ENCODE results near the gene OOEP.

The OOEP gene

DNA sequence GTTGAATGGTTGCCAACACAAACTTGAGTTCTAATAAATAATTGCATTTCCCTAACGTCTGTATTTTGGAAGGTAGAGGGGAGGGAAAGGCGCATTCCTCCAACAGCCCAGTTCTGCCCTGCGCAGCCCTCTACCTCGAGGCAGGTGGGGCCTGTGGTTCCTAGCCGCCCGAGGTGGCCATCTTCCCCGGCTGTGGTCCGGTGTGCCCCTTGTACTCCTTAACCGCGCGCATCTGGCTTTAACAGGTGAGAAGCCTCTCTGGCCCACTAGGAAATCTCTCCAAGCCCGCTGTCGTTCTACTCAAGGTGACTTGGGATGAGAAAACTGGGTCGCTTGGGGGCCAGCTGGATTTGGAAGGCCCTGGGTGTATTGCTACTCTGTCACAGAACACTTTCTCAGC is 5.6 kb downstream of the OOEP start:
- DNase-seq, result no peak

GRCh38 chr6:73363537-73363875 is 6.2 kb downstream of the OOEP start:
- no peak for DNase-seq

GRCh38 chr6:73362869-73363536 is 6.7 kb downstream of the OOEP start:
- DNase-seq, result no peak

DNA sequence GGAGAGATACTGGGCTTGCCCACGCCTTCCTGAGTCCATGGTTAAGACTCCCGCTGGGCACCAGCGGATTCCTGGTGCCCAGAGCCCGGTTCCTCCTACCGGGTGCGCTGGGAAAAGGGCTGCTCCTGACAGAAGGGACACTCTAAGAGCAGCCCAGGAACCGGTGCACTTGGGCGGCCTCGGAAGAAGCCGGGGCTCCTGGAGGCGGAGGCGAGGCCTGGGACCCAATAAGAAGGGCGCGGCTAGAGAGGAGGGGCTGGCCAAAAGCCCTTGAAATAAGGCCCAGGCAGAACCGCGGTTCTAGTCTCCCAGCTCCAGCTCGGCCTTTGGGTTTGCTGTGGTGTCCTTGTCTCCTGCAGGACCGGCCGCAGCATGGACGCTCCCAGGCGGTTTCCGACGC is 7.3 kb downstream of the OOEP start, which contains the start of gene KHDC3L:
KHDC3L (plus strand) TSS at position 301 of the 400 bp plus-strand sequence; CDS start at position 373, 72 bp downstream.
- DNase-seq, result no peak

GRCh38 chr6:73353636-73354593 is 15.8 kb downstream of the OOEP start, which contains the start of gene DPPA5:
DPPA5 (minus strand) TSS chr6:73354276; CDS start chr6:73354225, 51 bp downstream.
- DNase-seq, result no peak

DNA sequence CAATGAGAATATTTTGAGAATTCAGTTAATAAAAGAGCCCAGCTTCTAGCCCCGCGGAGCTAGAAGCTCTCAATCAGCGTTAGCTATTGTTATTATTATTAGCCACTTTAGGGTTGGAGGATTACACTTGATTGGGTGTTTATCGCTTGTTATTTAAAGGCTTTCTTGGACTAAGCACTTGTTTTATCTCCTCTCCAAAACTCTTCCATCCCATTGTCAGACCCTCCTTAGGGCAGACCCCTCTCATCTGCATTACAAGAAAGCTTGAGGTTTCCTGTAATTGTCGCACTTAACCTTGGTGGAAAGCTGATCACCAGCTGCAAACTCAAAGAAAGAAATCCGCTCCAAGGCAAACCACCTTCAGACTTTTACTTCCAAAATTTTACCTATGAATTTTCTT is 20.4 kb downstream of the OOEP start:
- DNase-seq, result no peak

DNA sequence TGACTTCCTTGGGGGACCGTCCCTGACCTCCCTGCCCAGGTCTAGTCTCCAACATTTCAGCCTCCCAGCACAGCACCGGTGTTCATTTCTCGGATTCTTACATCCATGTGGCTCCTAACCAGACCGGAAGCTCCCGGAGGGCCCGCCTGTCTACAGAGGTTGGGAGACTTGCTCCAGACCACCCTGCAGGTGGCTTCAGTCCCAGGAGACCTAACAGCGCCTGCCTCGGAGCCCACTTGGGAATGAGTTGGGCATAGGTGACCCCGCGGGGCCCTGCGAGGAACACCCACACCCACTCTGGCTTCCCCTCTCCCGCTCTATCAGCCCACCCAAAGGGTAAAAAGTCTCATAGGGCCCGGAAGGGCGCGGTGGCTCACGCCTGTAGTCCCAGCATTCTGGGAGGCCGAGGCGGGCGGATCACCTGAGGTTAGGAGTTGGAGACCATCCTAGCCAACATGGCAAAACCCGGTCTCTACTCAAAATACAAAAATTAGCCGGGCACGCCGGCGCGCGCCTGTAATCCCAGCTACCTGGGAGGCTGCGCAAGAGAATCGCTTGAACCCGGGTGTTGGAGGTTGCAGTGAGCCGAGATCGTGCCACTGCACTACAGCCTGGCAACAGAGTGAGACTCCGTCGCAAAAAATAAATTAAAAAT is 21.0 kb downstream of the OOEP start:
- no peak for DNase-seq

- DNase-seq, result no peak
These were observed 26.5 kb downstream of the OOEP start for GRCh38 chr6:73343164-73343563.

GRCh38 chr6:73342174-73342573 is 27.5 kb downstream of the OOEP start:
- no peak for DNase-seq

DNA sequence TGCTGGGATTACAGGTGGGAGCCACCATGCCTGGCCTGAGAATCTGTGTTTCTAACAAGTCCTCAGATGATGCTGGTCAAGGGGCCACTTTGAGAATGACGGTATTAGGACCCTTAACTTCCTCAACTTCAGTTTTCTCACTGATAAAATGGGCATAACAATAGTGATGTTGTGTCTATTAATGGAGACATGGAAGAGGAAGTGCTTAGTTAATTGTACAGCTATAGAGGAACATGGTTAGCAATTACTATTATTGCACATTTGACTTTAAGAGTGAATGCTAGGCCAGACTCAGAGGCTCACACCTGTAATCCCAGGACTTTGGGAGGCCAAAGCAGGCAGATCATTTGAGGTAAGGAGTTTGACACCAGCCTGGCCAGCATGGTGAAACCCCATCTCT is 28.4 kb downstream of the OOEP start:
- DNase-seq, result no peak

- DNase-seq, result peak; percentile 83
These were observed 29.6 kb downstream of the OOEP start for GRCh38 chr6:73340048-73340447.

GRCh38 chr6:73339340-73339739 is 30.4 kb downstream of the OOEP start:
- DNase-seq, result peak; percentile 44

- no peak for DNase-seq
These were observed 40.5 kb downstream of the OOEP start for GRCh38 chr6:73329201-73329600.

DNA sequence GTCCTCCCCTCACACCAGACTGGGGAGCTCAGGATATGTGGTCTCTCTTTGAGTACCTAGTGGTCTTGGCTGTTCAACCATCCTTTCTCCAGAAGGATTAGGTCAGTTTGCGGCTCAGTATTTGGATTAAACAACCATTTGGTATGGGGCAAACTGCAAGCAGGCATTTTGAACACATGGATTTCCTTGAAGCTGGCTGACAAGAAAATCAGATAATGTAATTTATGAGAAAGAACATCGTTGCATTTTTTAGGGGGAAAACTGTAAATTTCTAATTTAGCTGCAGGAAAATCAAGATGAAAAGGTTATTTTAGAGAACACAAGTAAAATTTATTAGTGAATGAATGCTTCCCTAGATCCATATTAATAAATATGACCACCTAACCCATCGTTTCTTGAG is 40.9 kb downstream of the OOEP start:
- no peak for DNase-seq

GRCh38 chr6:73325656-73326055 is 44.0 kb downstream of the OOEP start:
- DNase-seq, result peak; percentile 28

- DNase-seq, result no peak
These were observed 46.4 kb downstream of the OOEP start for GRCh38 chr6:73323323-73323722.
